ENCODE results near the gene PRDM5.
"Not testable (repeated sequence)": the region's sequence is repeated elsewhere in the genome, so short reads cannot be mapped to it uniquely, and the experiment has no call there.

PRDM5 gene

DNA sequence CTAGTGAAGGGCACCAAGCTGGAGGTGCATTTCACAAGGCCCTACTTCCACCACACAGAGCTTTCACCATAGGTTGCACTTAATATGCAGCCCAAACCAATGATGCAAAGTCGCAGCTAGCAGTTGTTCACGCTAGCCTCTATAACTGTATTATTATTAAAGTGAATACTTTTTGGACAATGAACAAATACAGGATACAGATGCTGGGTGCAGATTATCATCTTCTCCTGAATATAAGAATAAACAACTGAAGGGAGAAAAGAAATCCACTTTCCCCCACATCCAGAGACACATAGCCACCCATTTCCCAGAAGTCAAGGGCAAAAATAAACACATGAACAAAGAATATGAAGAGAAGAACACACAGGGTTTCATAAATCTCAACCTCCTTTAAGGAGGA lies 107.2 kb downstream of the PRDM5 start:
- no peak for DNase-seq

GRCh38 chr4:120814886-120815285 lies 107.6 kb downstream of the PRDM5 start:
- no peak for DNase-seq

DNA sequence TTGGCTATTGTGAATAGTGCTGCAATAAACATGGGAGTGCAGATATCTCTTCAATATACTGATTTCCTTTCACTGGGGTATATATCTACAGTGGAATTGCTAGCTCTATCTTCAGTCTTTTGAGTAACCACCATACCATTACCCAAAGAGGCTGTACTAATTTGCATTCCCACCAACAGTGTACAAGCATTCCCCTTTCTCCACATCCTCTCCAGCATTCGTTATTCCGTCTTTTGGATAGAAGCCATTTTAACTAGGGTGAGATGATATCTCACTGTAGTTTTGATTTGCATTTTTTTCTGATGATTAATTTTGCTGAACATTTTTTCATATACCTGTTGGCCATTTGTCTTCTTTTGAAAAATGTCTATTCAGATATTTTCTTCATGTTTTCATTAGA lies 110.3 kb downstream of the PRDM5 start:
- no peak for DNase-seq

GRCh38 chr4:120809518-120809917 lies 113.0 kb downstream of the PRDM5 start:
- DNase-seq, result no peak

- no peak for DNase-seq
Observed at GRCh38 chr4:120808475-120809141, 113.9 kb downstream of the PRDM5 start.

- no peak for DNase-seq
Observed at GRCh38 chr4:120801137-120801758, 121.3 kb downstream of the PRDM5 start.

GRCh38 chr4:120798570-120798969 lies 124.0 kb downstream of the PRDM5 start:
- DNase-seq, result no peak

DNA sequence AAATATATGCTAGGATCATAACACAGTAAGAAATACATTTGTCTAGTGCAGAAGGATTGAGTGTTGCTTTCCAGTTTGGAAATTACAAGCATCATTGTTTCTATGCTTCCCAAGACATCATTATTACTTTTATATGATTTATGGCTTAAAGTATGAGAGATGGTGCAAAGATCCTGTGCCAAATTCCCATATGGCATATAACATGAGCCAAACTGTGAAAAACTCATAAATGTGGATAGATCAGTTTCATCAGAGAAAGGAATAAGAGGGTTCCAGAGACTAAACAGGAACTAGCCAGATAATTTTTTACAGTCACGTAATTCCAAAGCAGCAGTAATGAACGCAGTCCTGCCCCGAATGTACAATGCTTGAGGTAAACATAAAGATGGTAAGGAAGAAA lies 126.3 kb downstream of the PRDM5 start:
- no peak for DNase-seq

- no peak for DNase-seq
Observed at GRCh38 chr4:120785202-120785601, 137.3 kb downstream of the PRDM5 start.

GRCh38 chr4:120777459-120777858 lies 145.1 kb downstream of the PRDM5 start:
- DNase-seq, result no peak

DNA sequence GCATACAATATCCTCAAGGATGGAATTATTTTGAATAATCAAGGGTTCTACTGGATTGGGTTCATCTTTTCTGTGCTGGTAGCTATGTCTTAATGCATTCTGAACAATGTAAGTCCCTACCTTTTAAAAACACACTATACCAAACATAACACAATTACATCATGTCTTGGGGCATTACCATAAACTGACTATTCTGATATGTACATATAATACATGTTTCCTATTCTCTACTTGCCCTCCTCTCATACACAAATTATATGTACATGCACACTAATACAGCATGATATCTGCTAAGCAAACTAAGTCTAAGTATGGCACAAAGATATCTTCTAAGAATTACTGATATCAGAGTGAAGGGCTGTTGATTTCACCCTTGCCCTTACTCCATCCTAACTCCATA lies 147.1 kb downstream of the PRDM5 start:
- no peak for DNase-seq

DNA sequence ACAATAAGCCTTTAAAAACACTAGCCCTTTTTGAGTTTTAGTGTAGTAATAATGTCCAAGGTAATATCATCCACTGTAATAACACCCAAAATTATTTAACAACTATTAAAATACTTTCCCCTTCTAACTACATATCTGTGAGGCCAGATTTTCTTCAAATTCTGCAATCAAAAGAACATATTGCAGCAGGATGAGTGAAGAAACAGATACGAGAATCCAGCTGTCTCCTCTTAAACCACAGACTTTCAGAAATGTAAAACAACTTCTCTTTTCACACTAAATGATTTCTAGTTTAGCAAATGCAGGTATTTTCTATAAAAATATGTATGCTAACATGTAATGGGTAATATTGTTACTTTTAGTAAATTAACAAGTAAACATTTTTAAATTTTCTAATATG lies 148.9 kb downstream of the PRDM5 start:
- no peak for DNase-seq

DNA sequence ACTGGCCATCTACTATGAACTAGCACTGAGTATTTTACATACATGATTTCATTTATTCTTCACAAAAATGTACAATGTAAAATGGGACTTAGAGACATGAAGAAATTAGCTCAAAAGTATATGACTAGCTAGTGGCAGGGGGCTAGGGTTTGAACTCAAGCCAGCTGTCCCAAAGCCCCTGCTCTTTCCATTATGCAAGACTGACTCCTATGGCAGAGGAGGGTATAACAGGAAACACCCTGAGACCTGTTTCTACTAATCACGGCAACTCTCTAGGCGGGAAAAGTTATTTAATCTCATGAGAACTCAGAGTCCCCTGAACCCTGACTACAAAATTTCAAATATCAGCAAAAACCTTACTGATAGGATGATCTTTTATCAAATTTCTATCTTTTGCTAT lies 150.6 kb downstream of the PRDM5 start:
- no peak for DNase-seq

DNA sequence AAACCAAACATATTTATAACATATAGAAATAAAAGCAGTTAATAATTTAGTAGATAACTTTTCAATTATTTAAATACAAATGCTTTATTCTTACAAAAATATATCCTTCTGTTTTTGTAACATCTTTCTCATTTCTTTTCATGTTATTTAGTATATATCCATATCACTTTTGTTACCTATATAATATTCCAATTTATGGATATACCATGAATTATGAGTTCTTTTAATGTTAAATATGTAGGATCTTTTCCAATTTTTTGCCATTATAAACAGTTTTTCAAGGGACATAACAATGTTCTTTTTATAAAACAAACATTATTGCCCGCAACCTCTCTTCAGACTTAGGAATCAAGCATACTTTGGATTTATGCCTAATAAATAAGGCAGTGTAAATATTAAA lies 151.6 kb downstream of the PRDM5 start:
- DNase-seq, result no peak

- no peak for DNase-seq
Observed at GRCh38 chr4:120769227-120769626, 153.3 kb downstream of the PRDM5 start.

DNA sequence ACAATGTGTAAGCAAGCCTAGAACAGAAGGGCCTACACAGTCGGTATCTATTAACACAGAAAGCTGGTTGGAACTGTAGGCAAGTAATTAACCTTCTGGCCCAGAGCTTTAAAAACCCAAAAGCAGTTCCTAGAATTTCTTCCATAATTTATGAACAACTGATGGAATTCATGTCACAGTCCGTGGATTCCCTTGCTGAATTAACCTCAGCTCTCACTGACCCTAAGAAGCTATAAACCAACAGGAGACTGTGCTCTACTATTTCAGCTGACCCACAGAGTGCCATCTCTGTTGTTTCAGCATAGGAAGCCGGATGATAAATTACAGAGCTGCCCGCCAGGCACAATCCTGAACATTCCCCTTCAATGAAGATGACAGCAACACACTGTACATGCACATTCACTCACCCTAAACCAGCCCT lies 157.3 kb downstream of the PRDM5 start:
- DNase-seq, result no peak

- DNase-seq, result no peak
Observed at GRCh38 chr4:120763650-120764049, 158.9 kb downstream of the PRDM5 start.

GRCh38 chr4:120761070-120761469 lies 161.5 kb downstream of the PRDM5 start:
- DNase-seq, result no peak

DNA sequence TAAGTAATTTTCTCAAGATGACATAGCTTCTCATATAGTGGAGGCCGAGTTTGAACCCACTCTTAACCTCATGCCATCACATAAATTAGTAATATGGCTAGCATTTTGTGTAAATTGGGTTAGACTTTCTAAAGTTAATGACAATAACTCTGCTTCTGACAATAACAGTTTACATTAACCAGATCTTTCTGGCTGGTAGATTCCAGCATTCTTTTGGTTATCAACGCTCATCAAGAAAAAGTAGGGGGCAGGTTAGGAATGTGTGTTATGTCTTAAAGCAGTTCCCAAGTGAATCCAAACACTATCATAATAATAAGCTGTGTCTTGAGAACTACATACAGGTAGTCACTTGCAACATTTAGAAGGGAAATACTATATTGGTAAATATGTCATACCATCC lies 162.5 kb downstream of the PRDM5 start:
- DNase-seq, result no peak

DNA sequence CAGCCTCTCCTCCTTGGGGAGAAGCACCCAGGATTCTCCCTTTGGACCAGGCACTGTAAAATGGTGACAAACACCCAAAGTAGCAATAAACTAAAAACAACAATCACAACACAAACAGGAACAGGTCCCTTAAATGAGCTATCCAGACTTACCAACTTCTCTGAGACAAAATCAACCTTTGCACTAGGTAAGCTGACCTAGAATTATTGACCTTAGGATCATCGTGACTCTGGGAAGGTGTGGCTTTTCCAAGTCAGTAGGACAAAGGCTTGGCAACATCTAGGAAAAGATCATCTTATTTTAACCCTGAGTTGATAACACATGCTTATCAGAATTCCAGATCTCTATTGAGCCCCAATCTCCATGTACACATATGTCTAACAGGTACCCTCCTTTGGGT lies 166.7 kb downstream of the PRDM5 start:
- no peak for DNase-seq

DNA sequence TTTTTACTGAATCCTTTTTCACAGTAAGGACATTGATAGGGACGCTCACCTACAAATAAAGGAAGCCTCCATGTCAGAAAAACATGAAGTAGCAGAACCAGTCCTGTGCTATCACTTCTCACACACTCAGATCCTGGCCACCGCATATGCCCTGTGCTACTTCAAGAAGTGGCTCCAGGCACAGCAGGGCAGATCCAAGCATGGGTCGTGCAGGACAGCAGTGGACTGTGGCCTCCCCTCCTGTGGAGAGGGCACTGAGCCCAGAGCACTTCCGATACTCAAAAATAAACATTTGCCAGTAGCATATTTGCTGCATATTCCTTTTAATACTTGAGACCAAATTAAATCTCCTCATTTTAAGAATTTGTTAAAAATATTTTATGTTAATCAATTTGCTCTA lies 167.9 kb downstream of the PRDM5 start:
- no peak for DNase-seq

GRCh38 chr4:120753854-120754253 lies 168.7 kb downstream of the PRDM5 start:
- no peak for DNase-seq

DNA sequence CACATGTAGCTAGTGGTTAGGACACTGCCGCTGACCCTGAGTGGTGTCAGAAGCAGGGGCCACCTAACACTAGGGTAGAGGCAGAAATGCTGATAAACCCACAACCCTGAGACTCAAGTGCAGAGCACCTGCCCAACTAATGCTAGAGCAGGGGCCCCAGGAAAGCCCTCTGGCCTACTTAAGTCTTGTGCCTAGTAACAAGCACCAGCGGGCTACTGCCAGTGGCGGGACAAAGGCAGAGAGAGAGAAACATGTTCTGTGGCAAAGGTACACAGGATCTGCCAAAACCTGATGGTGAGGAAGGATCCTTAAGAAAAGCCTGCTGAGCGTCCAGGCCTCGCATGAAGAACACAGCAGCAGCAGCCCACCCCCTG lies 172.4 kb downstream of the PRDM5 start:
- DNase-seq, result no peak

GRCh38 chr4:120749445-120750151 lies 172.9 kb downstream of the PRDM5 start:
- no peak for DNase-seq

DNA sequence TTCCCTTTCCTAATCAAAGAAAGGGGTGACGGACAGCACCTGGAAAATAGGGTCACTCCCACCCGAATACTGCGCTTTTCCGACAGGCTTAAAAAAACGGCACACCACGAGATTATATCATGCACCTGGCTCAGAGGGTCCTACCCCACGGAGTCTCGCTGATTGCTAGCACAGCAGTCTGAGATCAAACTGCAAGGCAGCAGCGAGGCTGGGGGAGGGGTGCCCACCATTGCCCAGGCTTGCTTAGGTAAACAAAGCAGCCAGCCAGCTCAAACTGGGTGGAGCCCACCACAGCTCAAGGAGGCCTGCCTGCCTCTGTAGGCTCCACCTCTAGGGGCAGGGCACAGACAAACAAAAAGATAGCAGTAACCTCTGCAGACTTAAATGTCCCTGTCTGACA lies 180.9 kb downstream of the PRDM5 start:
- not testable (repeated sequence) for DNase-seq

Data from activated CD4-positive, alpha-beta T cell treated with anti-CD3 and anti-CD28 coated beads for 1 hour (primary cell).